GM19463 (cell line): Measurements from ENCODE around the gene UQCRHL.

Source experiments
- ATAC-seq: cut with Tn5 transposase; IDR thresholded peaks from one replicate; pipeline ENCODE4 v1.9.1; 2021; ENCODE audit warnings: mild to moderate bottlenecking, moderate library complexity; ENCODE audit not compliant: unreplicated experiment

UQCRHL gene

GRCh38 chr1:15799004-15799867, 8.2 kb downstream of the UQCRHL start:
- no peak for ATAC-seq

GRCh38 chr1:15797614-15798390, 9.6 kb downstream of the UQCRHL start:
- no peak for ATAC-seq

GRCh38 chr1:15796086-15796462, 11.4 kb downstream of the UQCRHL start:
- no peak for ATAC-seq

GRCh38 chr1:15788624-15789301, 18.7 kb downstream of the UQCRHL start:
- ATAC-seq: no peak

- no peak for ATAC-seq
These were observed 20.9 kb downstream of the UQCRHL start for GRCh38 chr1:15786581-15786980.

- ATAC-seq: no peak
These were observed 21.8 kb downstream of the UQCRHL start for GRCh38 chr1:15785683-15786082.

- no peak for ATAC-seq
These were observed 29.3 kb downstream of the UQCRHL start for GRCh38 chr1:15777909-15778707.

GRCh38 chr1:15775706-15776105, 31.7 kb downstream of the UQCRHL start:
- no peak for ATAC-seq

GRCh38 chr1:15771836-15772515, 35.5 kb downstream of the UQCRHL start:
- no peak for ATAC-seq

- no peak for ATAC-seq
These were observed 37.0 kb downstream of the UQCRHL start for GRCh38 chr1:15770313-15770962.

GRCh38 chr1:15768388-15768787, 39.1 kb downstream of the UQCRHL start:
- no peak for ATAC-seq

- no peak for ATAC-seq
These were observed 39.5 kb downstream of the UQCRHL start for GRCh38 chr1:15767941-15768340.

- no peak for ATAC-seq
These were observed 41.8 kb downstream of the UQCRHL start for GRCh38 chr1:15765495-15766194.

GRCh38 chr1:15764890-15765289, 42.6 kb downstream of the UQCRHL start:
- ATAC-seq: no peak

- ATAC-seq: no peak
These were observed 43.1 kb downstream of the UQCRHL start for GRCh38 chr1:15764269-15764764.

GRCh38 chr1:15762546-15762945, 44.9 kb downstream of the UQCRHL start:
- no peak for ATAC-seq

- ATAC-seq: no peak
These were observed 45.9 kb downstream of the UQCRHL start for GRCh38 chr1:15761366-15762128.
